CD1c-positive myeloid dendritic cell (primary cell): Measurements from ENCODE around the gene IPO13.
A peak's percentile ranks its signal among the peaks of the same experiment; 100 is the strongest.

Source experiments
- DNase-seq: peaks from one replicate; pipeline ENCODE4 v3.0.0-alpha.2; 2016; ENCODE audit errors: extremely low spot score

Gene IPO13

DNA sequence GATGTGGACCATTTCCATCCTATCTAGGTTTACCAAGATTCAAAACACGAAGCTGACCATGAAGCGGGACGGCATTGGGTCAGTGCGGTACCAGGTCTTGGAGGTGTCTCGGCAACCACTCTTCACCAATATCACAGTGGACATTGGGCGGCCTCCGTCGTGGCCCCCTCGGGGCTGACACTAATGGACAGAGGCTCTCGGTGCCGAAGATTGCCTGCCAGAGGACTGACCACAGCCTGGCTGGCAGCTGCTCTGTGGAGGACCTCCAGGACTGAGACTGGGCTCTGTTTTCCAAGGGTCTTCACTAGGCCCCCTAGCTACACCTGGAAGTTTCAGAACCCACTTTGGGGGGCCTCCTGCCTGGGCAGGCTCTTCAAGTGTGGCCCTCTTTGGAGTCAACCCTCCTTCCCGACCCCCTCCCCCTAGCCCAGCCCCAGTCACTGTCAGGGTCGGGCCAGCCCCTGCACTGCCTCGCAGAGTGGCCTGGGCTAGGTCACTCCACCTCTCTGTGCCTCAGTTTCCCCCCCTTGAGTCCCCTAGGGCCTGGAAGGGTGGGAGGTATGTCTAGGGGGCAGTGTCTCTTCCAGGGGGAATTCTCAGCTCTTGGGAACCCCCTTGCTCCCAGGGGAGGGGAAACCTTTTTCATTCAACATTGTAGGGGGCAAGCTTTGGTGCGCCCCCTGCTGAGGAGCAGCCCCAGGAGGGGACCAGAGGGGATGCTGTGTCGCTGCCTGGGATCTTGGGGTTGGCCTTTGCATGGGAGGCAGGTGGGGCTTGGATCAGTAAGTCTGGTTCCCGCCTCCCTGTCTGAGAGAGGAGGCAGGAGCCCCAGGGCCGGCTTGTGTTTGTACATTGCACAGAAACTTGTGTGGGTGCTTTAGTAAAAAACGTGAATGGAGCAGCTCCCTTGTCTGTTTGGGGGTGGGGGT, 43.8 kb downstream of the IPO13 start:
- DNase-seq, result no peak

DNA sequence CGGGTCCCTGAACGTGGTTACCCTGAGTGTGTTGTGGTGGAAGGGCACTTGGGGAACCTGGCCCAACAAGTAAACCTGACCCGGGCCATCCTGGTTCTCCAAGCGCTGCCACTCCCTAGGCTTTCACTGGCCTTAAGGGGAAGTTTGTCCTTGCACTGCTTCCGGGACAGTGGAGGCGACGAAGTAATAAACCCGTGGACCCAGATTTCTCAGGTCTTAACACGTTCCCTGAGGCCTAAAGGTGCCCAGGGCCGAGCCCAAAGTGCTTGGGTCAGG, 44.4 kb downstream of the IPO13 start:
- no peak for DNase-seq

DNA sequence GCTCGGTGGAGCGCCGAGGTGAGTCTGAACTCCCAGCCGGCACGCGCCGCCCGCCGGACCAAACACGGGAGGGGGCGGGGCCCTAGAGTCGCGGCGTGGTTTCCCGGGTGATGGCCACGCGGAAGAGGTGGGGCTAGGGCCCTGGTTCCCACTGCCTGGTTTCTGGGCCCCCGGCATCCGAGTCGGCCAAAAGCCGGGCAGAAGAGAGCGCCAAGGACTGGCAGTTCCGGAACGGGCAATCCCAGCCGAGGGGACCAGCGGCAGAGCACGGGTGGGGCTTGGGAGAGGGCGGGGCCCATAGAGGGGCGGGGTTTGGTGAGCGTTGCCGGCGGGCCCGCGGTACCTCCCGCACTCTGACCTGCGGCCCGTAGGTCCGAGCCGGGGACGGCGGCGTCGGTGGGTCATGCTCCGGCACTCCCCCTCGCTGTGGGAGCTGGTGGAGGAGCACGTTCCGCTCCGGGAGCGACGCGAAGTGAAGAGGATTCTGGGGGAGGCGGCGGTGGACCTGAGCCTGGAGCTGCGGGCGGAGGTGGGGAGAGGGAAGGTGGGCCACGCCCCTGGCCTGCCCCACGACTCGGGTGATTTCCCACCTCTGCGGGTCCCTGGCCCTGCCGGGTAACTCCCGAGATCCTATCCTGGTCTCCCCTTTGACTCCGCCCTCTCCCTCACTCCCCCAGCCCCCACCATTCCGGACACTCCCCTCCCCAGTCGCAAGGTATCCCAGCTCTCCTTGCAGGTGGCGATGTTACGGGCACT, 44.9 kb downstream of the IPO13 start, which contains the start of gene CCDC24:
CCDC24 (plus strand) TSS at position 124 of the 756 bp plus-strand sequence; CDS start at position 404, 280 bp downstream.
- peak; percentile 84 for DNase-seq

DNA sequence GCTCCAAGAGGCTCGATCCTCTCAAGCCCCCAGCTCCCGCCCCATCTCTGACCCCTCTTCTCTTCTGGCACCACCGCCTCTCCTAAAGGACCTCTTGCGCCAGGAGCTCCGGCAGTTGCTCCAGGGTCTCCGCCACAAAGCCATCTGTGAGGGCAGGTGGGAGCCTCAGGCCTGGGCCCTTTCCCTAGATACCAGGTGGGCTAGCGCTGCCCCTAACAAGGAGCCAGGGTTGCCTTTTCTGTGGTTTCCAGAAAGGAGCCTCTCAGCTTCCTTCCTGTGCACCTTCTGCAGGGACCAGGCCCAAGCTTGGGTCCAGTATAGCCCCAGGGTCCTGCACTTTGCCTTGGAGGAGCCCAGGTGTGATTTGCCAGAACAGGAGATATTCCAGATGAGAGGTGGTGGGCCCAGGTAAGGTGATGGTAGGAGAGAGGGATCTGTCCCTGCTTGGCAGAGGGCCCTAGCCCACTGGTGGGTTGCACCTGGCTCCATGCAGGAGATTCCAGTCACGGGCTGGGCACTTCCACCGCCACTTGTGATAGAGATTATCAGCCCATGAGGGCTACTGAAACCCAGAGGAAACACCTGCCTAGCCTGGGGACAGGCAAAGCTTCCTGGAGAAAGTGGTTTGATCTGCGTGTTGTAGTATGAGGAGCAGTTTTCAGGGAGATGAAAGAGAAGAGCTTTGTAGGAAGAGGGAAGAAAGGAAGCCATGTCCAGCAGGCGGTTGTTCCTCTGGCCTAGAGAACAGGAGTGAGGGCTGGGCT, 45.7 kb downstream of the IPO13 start:
- no peak for DNase-seq

DNA sequence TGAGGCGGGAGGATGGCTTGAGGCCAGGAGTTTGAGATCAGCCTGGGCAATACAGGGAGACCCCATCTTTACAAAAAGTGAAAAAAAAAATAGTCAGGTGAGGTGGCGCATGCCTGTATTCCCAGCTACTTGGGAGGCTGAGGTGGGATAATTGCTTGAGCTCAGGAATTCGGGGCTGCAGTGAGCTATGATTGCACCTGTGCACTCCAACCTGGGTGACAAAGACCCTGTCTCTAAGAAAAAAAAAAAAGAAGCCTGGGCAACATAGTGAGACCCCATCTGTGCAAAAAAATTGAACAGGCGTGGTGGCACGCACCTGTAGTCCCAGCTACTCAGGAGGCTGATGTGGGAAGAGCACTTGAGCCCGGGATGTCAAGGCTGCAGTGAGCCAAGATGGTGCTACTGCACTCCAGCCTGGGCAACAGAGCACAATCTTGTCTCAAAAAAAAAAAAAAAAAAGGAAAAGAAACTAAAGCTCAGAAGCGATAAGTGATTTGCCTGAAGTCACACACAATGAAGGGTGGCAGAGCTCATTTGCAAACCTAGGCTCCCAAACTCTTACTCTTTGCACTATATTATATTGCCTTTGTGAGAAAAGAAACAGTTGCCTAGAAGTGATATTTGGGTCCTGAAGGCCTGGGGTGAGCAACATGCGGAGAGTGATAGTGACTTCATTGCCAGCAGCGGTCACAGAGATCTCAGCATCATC, 46.6 kb downstream of the IPO13 start:
- no peak for DNase-seq

DNA sequence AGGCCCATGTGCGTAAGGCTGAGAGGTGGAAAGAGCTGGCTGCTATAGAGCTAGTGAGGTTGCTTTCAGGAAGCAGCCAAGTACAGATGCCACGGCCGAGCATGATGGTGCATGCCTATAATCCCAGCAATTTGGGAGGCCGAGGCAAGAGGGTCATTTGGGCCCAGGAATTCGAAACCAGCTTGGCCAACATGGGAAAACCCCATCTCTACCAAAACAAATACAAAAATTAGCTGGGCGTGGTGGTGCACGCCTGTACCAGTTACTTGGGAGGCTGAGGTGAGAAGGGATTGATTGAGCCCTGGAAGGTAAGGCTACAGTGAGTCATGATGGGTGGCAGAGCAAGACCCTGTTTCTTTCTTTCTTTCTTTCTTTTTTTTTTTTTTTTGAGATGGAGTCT, 47.3 kb downstream of the IPO13 start:
- DNase-seq, result no peak

DNA sequence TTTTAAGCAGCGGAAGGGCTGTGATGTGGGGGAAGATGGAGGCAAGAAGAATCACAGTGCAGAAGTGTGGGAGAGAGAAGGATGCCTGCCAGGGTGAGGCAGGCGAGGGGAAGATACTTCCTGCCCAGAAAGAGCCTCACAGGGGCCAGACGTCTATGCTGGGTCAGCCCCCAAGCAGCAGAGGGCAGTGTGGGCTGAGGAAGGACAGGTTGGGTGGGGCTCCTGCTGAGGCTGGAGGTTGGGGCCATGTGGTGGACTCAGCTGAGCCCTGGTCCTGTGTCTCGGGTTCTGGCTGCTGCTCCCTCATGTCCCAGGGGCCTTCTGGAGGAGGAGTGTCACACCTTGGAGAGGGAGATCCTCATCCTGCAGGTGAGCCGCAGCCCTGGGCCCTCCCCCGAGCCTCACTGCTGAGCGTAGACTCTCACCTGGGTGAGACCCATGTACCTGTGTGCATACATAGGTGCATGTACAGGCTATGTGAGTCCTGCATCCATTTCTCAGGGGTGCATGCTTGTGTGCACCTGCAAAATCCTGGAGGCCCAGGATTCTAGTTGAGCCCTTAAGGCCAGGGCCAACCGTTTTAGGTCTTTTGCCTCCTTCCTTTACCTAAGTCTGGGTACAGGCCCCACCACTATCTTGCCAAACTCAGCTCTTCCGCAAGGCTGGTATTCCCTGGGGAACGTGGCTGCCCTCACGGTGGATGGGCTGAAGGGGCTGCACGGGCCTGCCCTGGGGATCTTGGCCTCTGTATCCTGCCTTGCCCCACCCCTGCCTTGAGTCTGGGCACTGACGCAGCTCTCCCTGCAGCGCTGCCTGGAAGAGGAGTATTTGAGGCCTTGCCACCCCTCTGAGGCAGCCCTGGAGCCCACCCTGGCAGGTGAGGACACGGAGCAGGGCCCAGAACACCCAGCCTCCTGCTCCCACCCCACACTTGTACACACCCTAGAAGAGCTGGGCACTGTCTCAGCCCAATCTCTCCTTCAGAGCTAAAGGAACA, 48.3 kb downstream of the IPO13 start:
- DNase-seq, result no peak

DNA sequence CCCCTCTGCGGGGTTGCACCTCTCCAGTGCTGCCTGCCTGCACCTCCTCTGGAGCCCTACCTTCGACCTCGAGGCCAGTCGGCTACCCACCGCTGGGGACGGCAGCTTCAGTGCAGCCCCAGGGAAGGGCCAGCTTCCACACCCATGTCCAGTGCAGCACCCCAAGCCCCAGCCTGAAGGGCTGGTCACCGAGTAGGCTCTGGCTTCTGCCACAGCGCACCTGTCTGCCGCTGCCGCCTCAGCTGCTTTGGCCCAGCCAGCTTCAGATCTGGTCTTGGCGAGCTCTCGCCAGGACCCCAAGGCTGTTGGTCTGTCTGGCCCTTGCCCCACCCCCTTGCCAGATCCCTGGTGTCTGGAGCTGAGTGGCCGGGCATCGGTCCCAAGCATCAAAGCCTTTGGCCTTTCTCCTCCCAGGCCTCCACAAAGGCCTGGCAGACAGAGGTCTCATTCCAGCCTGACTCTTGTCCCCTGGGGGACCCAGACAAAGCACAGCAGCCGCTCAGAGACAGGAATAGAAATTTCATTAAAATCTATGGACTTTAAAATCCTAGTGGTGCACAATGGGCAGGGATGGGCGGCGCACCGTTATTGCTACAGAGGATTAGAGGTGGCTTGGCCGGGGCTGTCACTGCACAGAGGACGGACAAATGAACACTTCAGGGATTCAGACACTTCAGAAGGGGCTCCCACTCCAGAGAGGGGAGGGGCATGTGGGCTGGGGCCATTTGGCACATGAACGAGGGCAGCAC, 49.4 kb downstream of the IPO13 start:
- no peak for DNase-seq

DNA sequence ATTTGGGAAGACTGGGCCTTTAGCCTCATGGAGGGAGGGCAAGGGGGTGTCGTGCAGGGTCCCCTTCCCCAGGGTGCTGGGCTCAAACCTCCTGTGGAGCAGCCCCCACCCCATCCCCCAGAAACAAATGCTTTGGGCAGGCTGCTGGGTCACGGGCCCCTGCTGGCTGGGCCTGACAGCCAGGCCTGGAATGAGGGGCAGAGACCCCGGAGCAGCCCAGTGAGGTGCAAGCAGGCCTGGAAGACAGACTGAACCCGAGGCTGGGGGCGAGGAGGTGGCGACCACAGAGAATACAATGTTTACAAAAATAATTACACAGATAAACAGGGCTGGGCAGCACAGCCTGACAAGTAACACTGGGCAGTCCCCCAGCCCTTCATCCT, 50.0 kb downstream of the IPO13 start:
- DNase-seq, result no peak

DNA sequence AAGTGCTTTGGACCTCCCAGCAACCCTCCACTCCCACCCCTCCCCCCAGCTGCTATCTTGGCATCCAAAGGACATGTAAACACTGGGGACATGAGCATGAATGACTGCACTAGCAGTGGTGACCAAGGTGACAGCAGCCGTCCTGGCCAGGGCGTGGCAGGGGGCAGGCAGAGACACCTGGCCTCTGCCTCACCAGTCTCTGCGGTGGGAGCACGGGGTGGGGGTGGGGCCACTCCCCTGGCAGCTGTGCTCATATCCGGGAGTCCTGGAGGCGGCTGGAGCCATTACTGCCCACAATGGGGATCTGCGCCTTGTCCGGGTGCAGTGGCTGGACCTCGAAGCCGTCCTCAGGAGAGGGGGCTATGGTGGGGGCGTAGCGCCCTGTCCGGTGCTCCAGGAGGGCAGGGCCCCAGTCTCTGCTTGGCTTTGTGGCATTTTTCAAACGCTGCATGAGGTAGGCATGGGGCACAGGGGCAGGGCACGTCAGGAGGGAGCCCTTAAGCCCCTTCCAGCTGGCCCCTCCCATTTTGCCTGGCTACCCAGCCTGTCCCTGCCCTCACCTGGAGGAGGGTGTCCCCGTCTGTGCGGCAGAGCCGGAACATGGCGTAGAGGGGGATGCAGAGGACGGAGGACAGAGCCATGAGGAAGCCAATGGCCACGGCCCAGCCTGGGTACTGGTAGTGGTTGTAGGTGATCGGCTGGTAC, 50.7 kb downstream of the IPO13 start:
- DNase-seq, result no peak

DNA sequence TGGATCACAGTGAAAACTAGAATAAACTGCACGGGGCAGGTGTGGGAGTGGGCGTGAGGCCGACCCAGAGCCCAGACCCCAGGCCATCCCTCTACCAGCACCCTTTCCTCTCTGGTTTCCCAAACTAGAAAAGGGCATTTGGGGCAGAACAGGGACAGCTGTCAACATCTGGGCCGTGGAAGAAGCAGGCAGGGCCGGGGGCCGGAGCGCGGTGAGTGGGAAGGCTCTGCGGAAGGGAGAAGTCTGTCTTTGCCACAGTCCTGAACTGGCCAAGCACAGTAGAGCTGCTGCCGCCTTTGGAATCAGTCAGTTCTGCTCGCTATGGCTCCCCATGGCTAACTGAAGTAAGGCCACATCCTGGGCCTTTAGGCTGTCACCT, 51.2 kb downstream of the IPO13 start:
- DNase-seq, result no peak

DNA sequence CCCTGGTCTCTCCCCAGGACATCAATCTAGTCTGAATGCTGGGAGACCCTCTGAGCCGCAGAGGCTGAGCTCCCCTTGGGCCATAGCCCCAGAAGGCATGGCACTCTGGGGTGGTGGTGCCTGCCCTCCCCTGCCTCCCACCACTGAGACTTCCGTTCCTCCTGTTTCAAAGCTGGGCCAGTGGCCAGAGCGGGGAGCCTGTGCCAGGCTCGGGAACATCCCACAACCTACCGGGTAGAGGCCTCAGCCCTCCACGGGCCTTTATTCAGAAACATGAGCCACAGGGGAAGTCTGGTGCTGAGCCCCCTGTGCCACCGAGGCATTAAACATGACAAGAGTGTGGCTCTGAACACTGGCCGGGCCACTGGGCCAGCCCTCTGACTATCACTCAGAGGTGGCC, 52.7 kb downstream of the IPO13 start:
- DNase-seq, result no peak

DNA sequence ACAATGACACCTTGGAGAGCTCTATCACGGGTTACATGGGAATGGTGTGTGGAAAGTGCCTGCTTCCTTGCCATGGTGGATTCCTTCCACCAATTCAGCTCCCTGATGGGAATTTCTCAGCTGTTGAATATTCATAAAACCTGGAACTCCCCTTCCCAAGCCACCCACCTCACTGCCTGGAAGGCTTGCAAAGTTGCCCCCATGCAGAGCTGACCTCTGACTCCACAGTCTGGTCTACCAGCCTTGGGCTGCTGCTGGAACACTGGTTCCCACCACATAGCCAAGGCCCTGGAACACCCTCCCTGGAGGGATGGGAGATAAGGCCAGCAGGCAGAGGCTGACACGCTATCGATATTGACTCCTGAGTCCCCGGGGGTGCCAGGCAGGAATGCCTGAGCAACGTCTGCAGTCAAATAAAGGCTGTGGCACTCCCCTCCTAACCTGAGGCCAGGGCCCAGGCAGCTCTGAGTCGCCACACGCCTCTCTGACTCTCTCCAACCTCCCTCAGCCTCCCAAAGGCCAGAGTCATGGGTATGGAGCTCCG, 53.4 kb downstream of the IPO13 start:
- no peak for DNase-seq

DNA sequence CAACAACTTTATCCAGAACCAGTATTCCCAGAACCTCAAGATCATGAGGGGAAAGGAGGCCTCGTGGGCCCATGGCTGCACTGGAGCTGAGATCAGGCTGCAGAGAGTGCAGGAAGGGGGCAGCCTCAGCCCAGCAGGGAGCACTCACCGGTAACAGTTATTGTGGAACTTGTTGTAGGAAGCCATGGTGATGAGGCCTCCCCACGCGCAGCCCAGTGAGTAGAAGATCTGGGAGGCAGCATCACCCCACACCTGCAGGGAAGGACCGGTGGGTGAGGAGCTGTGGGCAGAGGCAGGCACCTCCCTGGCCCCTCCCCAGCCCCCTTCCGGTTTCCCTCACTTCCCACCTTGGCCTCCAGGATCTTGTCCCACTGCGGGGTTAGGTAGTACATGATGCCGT, 55.4 kb downstream of the IPO13 start:
- no peak for DNase-seq

DNA sequence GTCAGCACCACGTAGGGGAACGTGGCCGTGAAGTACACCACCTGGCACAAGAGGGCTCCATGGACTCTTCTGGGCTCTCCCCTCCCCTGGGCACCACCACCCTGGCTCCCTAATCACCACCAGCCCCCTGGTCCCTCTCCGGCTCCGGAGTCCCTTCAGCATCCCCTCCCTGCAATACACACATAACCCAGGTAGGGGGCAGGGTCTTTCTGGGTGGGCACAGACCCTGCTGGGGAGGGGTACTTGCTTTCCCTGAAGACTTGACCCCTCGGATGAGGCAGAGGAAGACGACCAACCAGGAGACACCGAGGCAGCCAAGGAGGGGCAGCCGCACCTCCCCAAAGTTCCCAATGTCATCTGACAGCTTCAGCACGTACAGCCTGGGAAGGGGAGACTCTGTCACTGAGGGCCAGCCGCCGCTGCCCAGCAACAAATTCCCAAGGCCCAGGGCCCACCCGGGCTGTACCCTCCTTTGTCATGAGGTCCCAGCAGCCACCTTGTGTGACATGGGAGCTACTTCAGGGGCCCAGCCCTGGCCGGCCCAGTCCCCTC, 55.9 kb downstream of the IPO13 start:
- DNase-seq, result no peak

DNA sequence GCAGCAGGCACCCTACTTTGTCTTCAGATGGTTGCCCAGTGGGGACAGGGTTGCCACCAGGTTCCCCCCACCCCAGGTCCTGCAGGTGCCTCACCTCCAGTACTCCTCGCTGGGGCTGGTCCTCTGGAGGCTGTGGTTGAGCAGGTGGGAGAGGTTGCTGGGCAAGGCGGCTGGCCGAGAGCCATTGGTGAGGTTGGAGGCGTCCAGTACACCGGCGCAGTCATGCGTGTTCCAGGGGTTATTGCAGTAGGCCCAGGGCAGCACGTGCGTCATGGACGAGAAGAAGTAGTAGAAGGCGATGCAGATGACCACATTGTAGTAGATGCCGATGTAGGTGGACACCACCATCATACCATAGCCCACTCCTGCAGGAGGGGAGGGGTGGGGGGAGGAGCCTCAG, 61.5 kb downstream of the IPO13 start:
- no peak for DNase-seq

DNA sequence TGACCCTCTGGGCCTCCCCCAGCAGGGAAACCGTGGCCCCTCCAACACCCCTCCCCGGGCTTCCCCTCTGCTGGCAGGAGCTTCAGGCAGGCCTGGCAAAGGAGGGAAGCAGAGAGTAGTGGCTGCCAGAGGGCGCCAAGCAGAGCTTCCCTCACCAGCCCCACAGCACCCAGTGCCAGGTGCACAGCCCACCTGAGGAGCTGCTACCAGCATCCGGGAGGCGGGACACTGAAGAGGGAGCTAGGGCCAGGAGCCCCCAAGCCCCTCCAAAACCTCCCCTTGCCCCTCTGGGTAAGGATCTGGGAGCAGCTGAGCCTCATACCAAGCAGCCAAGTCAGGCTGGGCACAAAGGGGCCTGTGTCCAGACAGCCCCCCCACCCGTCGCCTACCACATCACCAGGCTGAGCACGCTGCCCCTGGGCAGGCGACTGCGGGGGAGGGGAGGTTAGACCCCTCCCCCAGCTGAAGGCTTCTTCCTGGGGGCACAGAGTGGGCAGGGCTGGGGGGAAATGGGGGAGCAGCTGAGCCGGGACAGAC, 64.3 kb downstream of the IPO13 start:
- DNase-seq, result no peak

DNA sequence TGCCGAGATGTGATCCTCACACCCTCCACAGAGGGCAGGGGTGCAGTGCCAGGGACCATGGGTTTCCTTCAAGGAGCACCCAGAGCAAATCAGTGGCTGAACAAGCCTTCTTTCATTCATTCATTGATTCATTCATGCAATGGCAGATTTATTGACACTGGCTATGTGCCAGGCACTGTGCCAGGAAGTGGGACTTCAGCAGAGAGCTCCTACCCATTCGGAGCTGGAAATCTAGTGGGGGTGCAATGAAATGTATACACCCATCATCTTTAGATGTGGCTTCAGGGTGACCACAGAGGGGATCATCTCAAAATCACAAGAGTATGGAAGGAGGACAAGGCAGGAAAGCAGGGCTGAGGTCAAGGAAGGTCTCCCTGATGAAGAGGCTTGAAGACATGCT, 65.7 kb downstream of the IPO13 start:
- DNase-seq, result no peak
